DND-41 (cell line): ENCODE measurements around the gene UNC119B.

Experiments used
- ATAC-seq: fragments of 200-7000 bp; cut with Tn5 transposase; 3 replicates; pipeline ENCODE4 v1.9.1; 2021; ENCODE audit warnings: low read depth; ENCODE audit not compliant: insufficient read depth
- DNase-seq: peaks from one replicate; pipeline ENCODE4 v3.0.0-alpha.2; 2020
- H2AFZ ChIP-seq: 2 replicates; pipeline ENCODE4 v1.6.0; 2012; ENCODE audit warnings: low read depth, low read length
- H3K27ac ChIP-seq: 2 replicates; pipeline ENCODE4 v1.5.1; 2012; ENCODE audit warnings: low read length, inconsistent platforms
- H3K27me3 ChIP-seq: fragments of 200-600 bp; sonication (generic); 2 replicates; pipeline ENCODE4 v1.6.0; 2012; ENCODE audit warnings: low read length, mild to moderate bottlenecking, inconsistent platforms; ENCODE audit not compliant: insufficient read depth, poor library complexity
- H3K36me3 ChIP-seq: 2 replicates; pipeline ENCODE4 v1.5.1; 2012; ENCODE audit warnings: low read length, inconsistent platforms; ENCODE audit not compliant: insufficient read depth
- H3K4me1 ChIP-seq: 2 replicates; pipeline ENCODE4 v1.5.1; 2012; ENCODE audit warnings: mild to moderate bottlenecking, low read length; ENCODE audit not compliant: insufficient read depth
- H3K4me2 ChIP-seq: 2 replicates; pipeline ENCODE4 v1.6.0; 2012; ENCODE audit warnings: mild to moderate bottlenecking, moderate library complexity, low read length, inconsistent platforms; ENCODE audit not compliant: insufficient read depth
- H3K4me3 ChIP-seq, 2 experiments: fragments of 200-600 bp in 1 of 2; shearing (Covaris generic) in 1 of 2; 2 replicates each; pipeline ENCODE4 v1.5.1; 2012 to 2016; ENCODE audit warnings: inconsistent platforms in 2 of 2, low read length in 2 of 2, mild to moderate bottlenecking in 2 of 2, low read depth in 1 of 2, moderate library complexity in 1 of 2
- H3K79me2 ChIP-seq: 2 replicates; pipeline ENCODE4 v1.6.0; 2012; ENCODE audit warnings: low read length, inconsistent platforms; ENCODE audit not compliant: insufficient read depth
- H3K9ac ChIP-seq: 2 replicates; pipeline ENCODE4 v1.6.0; 2012; ENCODE audit warnings: low read depth, mild to moderate bottlenecking, inconsistent platforms, low read length, moderate library complexity
- H3K9me3 ChIP-seq: 2 replicates; pipeline ENCODE4 v1.5.1; 2012; ENCODE audit warnings: low read length, moderate library complexity, mild to moderate bottlenecking, inconsistent platforms; ENCODE audit not compliant: insufficient read depth, severe bottlenecking
- H4K20me1 ChIP-seq: 2 replicates; pipeline ENCODE4 v1.6.0; 2012; ENCODE audit warnings: low read length; ENCODE audit not compliant: insufficient read depth
- EZH2 ChIP-seq: IDR thresholded peaks from 3 replicates; pipeline ENCODE4 v1.6.1; 2012; ENCODE audit warnings: borderline replicate concordance, low read depth, mild to moderate bottlenecking, moderate library complexity, low read length, inconsistent platforms; ENCODE audit not compliant: severe bottlenecking
- TF ChIP-seq, protein P1 (sequence below): IDR thresholded peaks from 2 replicates; pipeline ENCODE4 v1.5.1; 2012; ENCODE audit warnings: borderline replicate concordance, low read length, moderate library complexity, mild to moderate bottlenecking; ENCODE audit not compliant: poor library complexity, severe bottlenecking; ENCODE audit errors: extremely low read depth

UNC119B gene

DNA sequence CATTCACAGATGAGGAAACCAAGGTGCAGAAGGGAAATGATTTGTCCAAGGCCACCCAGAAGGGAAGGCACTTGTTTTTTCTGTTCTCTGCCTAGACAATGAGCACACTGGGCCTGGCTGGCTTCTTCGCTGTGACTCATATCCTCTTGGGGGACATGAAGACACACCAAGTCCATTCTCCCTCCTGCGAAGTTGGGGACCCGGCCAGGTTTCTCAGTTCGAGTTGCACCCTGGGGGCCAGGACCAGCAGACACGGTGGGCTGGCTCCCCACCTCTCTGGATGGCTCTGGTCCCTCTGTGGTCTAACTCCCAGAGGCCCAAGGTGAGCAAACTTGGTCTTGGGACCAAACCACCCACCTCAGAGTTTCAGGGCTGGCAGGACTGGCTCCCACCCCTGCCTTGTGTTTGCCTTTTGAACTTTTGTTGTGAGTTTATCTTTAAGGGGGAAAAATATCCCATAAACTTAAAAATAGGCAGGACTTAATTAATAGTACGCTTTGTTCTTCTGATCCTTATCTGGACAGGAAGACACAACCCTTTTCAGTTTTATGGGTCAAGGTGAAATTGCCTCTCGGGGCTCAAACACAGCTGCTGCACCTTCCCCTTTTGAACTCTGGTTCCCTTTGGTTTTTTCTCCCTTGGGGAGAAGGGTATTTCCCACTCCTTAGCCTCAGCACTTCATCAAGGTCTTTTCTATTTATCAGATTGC lies 32.3 kb upstream of the UNC119B start:
- no peak overlapping the region for H3K4me2 ChIP-seq
- no peak overlapping the region for H3K4me3 ChIP-seq
- TF ChIP-seq EZH2: no peak
- TF ChIP-seq, protein P1, sequence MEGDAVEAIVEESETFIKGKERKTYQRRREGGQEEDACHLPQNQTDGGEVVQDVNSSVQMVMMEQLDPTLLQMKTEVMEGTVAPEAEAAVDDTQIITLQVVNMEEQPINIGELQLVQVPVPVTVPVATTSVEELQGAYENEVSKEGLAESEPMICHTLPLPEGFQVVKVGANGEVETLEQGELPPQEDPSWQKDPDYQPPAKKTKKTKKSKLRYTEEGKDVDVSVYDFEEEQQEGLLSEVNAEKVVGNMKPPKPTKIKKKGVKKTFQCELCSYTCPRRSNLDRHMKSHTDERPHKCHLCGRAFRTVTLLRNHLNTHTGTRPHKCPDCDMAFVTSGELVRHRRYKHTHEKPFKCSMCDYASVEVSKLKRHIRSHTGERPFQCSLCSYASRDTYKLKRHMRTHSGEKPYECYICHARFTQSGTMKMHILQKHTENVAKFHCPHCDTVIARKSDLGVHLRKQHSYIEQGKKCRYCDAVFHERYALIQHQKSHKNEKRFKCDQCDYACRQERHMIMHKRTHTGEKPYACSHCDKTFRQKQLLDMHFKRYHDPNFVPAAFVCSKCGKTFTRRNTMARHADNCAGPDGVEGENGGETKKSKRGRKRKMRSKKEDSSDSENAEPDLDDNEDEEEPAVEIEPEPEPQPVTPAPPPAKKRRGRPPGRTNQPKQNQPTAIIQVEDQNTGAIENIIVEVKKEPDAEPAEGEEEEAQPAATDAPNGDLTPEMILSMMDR: no peak
- no peaks in the 10 kb centered on the region for H4K20me1 ChIP-seq
- ATAC-seq (no peak), DNase-seq (no peak)
- H3K4me1 ChIP-seq: no peaks in the 10 kb centered on the region
- H3K9ac ChIP-seq: no peak overlapping the region
- H3K79me2 ChIP-seq: no peaks in the 10 kb centered on the region
- H3K27ac ChIP-seq: no peak overlapping the region
- no peaks in the 10 kb centered on the region for H3K9me3 ChIP-seq
- no peaks in the 10 kb centered on the region for H3K27me3 ChIP-seq
- H3K36me3 ChIP-seq: no peaks in the 10 kb centered on the region
- no peak overlapping the region for H2AFZ ChIP-seq

DNA sequence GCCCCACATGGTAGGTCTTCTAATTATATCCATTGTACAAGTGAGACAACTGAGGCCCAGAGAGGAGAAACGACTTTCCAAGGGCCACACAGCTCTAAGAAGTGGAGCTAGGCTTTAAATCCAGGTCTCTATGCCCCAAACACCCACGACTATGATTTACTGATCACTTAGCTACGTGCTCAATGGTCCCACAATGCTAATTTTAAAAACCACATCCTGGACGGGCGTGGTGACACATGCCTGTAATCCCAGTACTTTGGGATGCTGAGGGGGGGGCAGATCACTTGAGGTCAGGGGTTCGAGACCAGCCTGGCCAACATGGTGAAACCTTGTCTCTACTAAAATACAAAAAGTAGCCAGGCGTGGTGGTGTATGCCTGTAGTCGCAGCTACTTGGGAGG lies 31.7 kb upstream of the UNC119B start:
- no peak overlapping the region for H2AFZ ChIP-seq
- no peaks in the 10 kb centered on the region for H3K79me2 ChIP-seq
- no peak overlapping the region for H3K9ac ChIP-seq
- no peak for TF ChIP-seq EZH2
- TF ChIP-seq, protein P1: no peak
- no peak overlapping the region for H3K27ac ChIP-seq
- H3K27me3 ChIP-seq: no peaks in the 10 kb centered on the region
- ATAC-seq (no peak), DNase-seq (no peak)
- no peaks in the 10 kb centered on the region for H3K4me1 ChIP-seq
- H3K4me3 ChIP-seq: no peak overlapping the region
- H3K9me3 ChIP-seq: no peaks in the 10 kb centered on the region
- no peaks in the 10 kb centered on the region for H3K36me3 ChIP-seq
- no peaks in the 10 kb centered on the region for H4K20me1 ChIP-seq
- H3K4me2 ChIP-seq: no peak overlapping the region

DNA sequence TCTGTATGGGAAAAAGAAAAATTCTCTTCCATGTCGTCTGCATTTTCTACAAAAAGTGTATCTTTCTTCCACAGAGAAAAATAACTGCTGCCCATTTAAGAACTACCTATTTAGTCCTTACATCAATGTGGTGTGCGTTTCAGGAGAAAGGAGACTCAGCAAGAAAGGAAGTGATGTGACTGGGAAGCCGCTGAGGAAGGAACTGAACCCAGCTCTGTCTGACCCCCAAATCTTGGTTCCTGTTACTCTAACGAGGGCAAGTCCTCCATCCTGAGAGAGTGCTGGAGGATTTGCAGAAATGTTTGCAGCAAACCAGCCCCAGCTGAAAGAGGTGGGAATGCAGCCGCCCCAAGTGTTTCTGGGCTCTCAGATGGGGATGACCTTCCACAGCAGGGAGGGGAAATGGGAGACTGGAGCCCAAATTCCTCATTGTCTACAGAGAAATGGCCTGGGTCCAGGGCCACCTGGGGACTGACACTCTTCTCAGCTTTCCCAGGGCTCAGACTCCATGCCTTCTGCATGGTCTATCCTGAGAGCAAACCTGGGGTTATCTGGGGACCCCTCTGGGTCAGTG lies 30.0 kb upstream of the UNC119B start:
- DNase-seq: no peak
- no peak overlapping the region for H3K4me3 ChIP-seq

More for the DNA sequence above, 30.0 kb upstream of the UNC119B start:
- H3K9ac ChIP-seq: no peak overlapping the region
- H3K4me2 ChIP-seq: no peak overlapping the region
- ATAC-seq: no peak
- H3K4me1 ChIP-seq: no peaks in the 10 kb centered on the region
- H3K9me3 ChIP-seq: no peaks in the 10 kb centered on the region
- no peaks in the 10 kb centered on the region for H4K20me1 ChIP-seq
- H3K27ac ChIP-seq: no peak overlapping the region
- no peaks in the 10 kb centered on the region for H3K27me3 ChIP-seq
- H3K79me2 ChIP-seq: no peaks in the 10 kb centered on the region
- TF ChIP-seq, protein P1: no peak
- no peak for TF ChIP-seq EZH2
- H3K36me3 ChIP-seq: no peaks in the 10 kb centered on the region
- H2AFZ ChIP-seq: no peak overlapping the region
